HL-60 (cell line): ENCODE measurements around the gene PIK3R2.

Source experiments
- DNase-seq, 2 experiments: peaks; one replicate each; pipeline ENCODE4 v3.0.0-alpha.2; 2010 to 2020; ENCODE audit warnings: low read depth in 1 of 2, low spot score in 1 of 2
- H3K27ac ChIP-seq: fragments of 250-450 bp; sonication (Bioruptor Pico); replicated peaks from 2 replicates; pipeline ENCODE4 v1.5.1; 2020; ENCODE audit warnings: mild to moderate bottlenecking, moderate library complexity
- H3K27me3 ChIP-seq: fragments of 250-450 bp; sonication (Bioruptor Pico); 2 replicates; pipeline ENCODE4 v1.5.1; 2021; ENCODE audit warnings: mild to moderate bottlenecking, moderate library complexity; ENCODE audit not compliant: insufficient read depth, poor library complexity, severe bottlenecking
- H3K4me3 ChIP-seq: replicated peaks from 2 replicates; pipeline ENCODE4 v1.5.1; 2011; ENCODE audit warnings: mild to moderate bottlenecking, control low read depth, low read length; ENCODE audit not compliant: insufficient read depth
- GABPA ChIP-seq: IDR thresholded peaks from 2 replicates; pipeline ENCODE4 v1.6.1; 2012; ENCODE audit warnings: low read depth
- POLR2AphosphoS5 ChIP-seq: IDR thresholded peaks from 2 replicates; pipeline ENCODE4 v1.6.1; 2012; ENCODE audit warnings: low read depth
- SPI1 ChIP-seq: IDR thresholded peaks from 2 replicates; pipeline ENCODE4 v1.6.1; 2012; ENCODE audit warnings: low read depth, mild to moderate bottlenecking, borderline replicate concordance
- TF ChIP-seq, protein P1 (sequence below): IDR thresholded peaks from one replicate; pipeline ENCODE4 v1.5.1; 2011; ENCODE audit warnings: low read length, control low read depth, inconsistent platforms; ENCODE audit not compliant: insufficient read depth
- TF ChIP-seq, protein P2 (sequence below): IDR thresholded peaks from 2 replicates; pipeline ENCODE4 v1.6.1; 2012; ENCODE audit warnings: low read depth; ENCODE audit not compliant: insufficient replicate concordance

PIK3R2 gene

DNA sequence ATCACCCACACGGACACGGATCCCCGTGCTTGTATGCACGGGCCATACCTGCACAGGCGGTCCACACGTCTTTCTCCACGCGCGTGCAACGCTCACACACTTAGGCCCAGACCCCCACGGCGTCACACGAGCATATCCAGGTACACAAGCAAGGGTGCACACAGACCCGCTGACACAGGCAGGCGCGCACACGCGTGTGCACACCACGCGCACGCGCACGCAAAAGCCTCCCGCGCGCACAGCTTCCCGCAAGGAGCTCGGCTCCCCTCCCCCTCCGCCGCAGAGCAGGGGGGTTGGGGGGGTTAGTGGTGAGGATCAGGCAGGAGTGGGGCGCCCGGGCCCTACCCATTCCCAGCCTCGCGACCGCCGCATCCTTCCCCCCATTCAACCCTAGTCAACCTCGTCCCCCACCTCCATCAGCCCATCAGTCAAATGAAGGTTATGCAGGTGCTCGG is 50.5 kb downstream of the PIK3R2 start:
- TF ChIP-seq, protein P1, sequence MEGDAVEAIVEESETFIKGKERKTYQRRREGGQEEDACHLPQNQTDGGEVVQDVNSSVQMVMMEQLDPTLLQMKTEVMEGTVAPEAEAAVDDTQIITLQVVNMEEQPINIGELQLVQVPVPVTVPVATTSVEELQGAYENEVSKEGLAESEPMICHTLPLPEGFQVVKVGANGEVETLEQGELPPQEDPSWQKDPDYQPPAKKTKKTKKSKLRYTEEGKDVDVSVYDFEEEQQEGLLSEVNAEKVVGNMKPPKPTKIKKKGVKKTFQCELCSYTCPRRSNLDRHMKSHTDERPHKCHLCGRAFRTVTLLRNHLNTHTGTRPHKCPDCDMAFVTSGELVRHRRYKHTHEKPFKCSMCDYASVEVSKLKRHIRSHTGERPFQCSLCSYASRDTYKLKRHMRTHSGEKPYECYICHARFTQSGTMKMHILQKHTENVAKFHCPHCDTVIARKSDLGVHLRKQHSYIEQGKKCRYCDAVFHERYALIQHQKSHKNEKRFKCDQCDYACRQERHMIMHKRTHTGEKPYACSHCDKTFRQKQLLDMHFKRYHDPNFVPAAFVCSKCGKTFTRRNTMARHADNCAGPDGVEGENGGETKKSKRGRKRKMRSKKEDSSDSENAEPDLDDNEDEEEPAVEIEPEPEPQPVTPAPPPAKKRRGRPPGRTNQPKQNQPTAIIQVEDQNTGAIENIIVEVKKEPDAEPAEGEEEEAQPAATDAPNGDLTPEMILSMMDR = no peak
- TF ChIP-seq GABPA = no peak
- no peak for TF ChIP-seq POLR2AphosphoS5
- no peak for TF ChIP-seq SPI1
- TF ChIP-seq, protein P2, sequence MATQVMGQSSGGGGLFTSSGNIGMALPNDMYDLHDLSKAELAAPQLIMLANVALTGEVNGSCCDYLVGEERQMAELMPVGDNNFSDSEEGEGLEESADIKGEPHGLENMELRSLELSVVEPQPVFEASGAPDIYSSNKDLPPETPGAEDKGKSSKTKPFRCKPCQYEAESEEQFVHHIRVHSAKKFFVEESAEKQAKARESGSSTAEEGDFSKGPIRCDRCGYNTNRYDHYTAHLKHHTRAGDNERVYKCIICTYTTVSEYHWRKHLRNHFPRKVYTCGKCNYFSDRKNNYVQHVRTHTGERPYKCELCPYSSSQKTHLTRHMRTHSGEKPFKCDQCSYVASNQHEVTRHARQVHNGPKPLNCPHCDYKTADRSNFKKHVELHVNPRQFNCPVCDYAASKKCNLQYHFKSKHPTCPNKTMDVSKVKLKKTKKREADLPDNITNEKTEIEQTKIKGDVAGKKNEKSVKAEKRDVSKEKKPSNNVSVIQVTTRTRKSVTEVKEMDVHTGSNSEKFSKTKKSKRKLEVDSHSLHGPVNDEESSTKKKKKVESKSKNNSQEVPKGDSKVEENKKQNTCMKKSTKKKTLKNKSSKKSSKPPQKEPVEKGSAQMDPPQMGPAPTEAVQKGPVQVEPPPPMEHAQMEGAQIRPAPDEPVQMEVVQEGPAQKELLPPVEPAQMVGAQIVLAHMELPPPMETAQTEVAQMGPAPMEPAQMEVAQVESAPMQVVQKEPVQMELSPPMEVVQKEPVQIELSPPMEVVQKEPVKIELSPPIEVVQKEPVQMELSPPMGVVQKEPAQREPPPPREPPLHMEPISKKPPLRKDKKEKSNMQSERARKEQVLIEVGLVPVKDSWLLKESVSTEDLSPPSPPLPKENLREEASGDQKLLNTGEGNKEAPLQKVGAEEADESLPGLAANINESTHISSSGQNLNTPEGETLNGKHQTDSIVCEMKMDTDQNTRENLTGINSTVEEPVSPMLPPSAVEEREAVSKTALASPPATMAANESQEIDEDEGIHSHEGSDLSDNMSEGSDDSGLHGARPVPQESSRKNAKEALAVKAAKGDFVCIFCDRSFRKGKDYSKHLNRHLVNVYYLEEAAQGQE = no peak
- Histone ChIP-seq H3K27me3 (no peaks in the 10 kb centered on the region), H3K4me3 (peak overlapping the region; percentile 96), H3K27ac (peak overlapping the region; percentile 39; the same call in 1 of the 2 replicates)
- peak; percentile 45 to 75 for DNase-seq

DNA sequence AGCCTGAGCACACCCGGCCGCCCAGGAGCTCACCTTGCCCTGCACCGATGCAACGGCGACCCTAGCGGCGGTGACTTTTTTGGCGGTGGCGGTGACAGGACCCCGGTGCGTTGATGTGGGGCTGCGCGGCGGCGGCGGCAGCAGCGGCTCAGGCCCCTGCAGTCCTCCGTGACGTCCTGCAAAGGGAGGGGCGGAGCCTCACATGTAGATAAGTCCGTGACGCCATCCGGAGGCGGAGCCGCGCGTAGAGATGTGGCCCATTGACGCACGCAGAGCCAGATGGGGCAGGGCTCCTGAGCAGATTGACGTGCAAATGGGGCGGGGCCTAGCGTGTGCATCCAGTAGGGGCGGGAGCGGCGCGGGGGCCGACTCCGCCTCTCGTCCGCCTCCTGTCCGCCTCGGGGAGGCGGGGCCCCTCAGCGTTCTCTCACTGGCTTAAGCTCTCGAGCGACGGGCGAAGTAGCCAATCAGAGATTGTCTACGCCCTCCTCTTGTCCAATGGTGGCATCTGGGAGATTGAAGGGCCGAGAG is 51.0 kb downstream of the PIK3R2 start, which contains the start of gene RAB3A:
TSS of gene RAB3A (minus strand) at position 180 of the 531 bp plus-strand sequence. CDS start 1,302 bp downstream, outside the sequence.
- DNase-seq = peak; percentile 99 to 100
- TF ChIP-seq POLR2AphosphoS5 (no peak), SPI1 (no peak), GABPA (no peak)
- TF ChIP-seq, protein P2 = no peak
- TF ChIP-seq, protein P1 = no peak

GRCh38 chr19:18204394-18205199 is 51.6 kb downstream of the PIK3R2 start:
- Histone ChIP-seq H3K27me3 (no peaks in the 10 kb centered on the region), H3K4me3 (peak overlapping the region; percentile 57), H3K27ac (peak overlapping the region; percentile 51)
- TF ChIP-seq, protein P2 = no peak
- TF ChIP-seq POLR2AphosphoS5 = no peak
- TF ChIP-seq, protein P1 = no peak
- no peak for TF ChIP-seq SPI1
- no peak for TF ChIP-seq GABPA
- no peak for DNase-seq

More for the DNA sequence above, 51.0 kb downstream of the PIK3R2 start, which contains the start of gene RAB3A:
- H3K4me3 ChIP-seq = peak within 1 kb of the TSS; percentile 96
- peak within 1 kb of the TSS; percentile 51 for H3K27ac ChIP-seq
- H3K27me3 ChIP-seq = no peaks in the 10 kb centered on the region
